RPMI7951 (cell line): ENCODE results near the gene WNK1. TPM values are rescaled to one million over a fixed set of nuclear protein-coding genes. Genes with fewer than 3 reads are reported as not detected.

Experiments
- DNase-seq: peaks from one replicate; pipeline ENCODE4 v3.0.0-alpha.2; 2012; ENCODE audit warnings: low read depth
- total RNA-seq: library from RNA; depleted of rRNA; stranded (reverse); fragments of >200 nt; shearing (Covaris generic); gene quantifications from 2 replicates; pipeline ENCODE4 v1.2.3, GENCODE V29; 2014; rRNA removed

WNK1 gene
- total RNA-seq, 1 experiment from 2014 or later: 42.3 TPM

GRCh38 chr12:949453-950191, 197.2 kb downstream of the WNK1 start, which contains the start of gene RAD52:
RAD52 (minus strand) TSS chr12:949694; CDS start chr12:933058, 16,636 bp downstream.
- peak; percentile 98 for DNase-seq

- no peak for DNase-seq
Observed at GRCh38 chr12:951176-951575, 198.8 kb downstream of the WNK1 start.

- DNase-seq: peak; percentile 35
Observed at GRCh38 chr12:953776-954175, 201.4 kb downstream of the WNK1 start.

- no peak for DNase-seq
Observed at GRCh38 chr12:954741-955140, 202.4 kb downstream of the WNK1 start.

- DNase-seq: no peak
Observed at GRCh38 chr12:955939-956338, 203.6 kb downstream of the WNK1 start.

- DNase-seq: no peak
Observed at GRCh38 chr12:958588-959123, 206.3 kb downstream of the WNK1 start.

Other genes starting within 250 kb of the WNK1 start
- gene NINJ2, start 89.1 kb upstream of the WNK1 start, total RNA-seq: 4.1 and 6.9 TPM in 2 replicates
- 4.4 and 4.8 TPM in 2 replicates for gene RAD52, start 197.1 kb downstream of the WNK1 start, total RNA-seq
- 9.7 and 11.7 TPM in 2 replicates for gene ERC1, start 238.6 kb downstream of the WNK1 start, total RNA-seq